IgD-negative memory B cell (primary cell): ENCODE data around the gene SRPK1. TPM values are rescaled to one million over a fixed set of nuclear protein-coding genes. Genes with fewer than 3 reads are reported as not detected.
A peak's percentile ranks its signal among the peaks of the same experiment; 100 is the strongest.

Experiments
- H3K27ac Mint-ChIP-seq, 3 donors: one replicate each; pipeline ENCODE4 v1.8.0; 2020 to 2022; ENCODE audit warnings: mild to moderate bottlenecking in 3 of 3, mixed read lengths in 3 of 3, moderate library complexity in 1 of 3
- H3K27me3 Mint-ChIP-seq: one replicate; pipeline ENCODE4 v1.8.0; 2021; ENCODE audit warnings: mixed read lengths
- H3K36me3 Mint-ChIP-seq: one replicate; pipeline ENCODE4 v1.8.0; 2020; ENCODE audit warnings: mild to moderate bottlenecking, mixed read lengths
- H3K4me1 Mint-ChIP-seq, 3 donors: one replicate each; pipeline ENCODE4 v1.8.0; 2020 to 2022; ENCODE audit warnings: mixed read lengths in 3 of 3, mild to moderate bottlenecking in 1 of 3
- H3K4me3 Mint-ChIP-seq, 4 donors: one replicate each; pipeline ENCODE4 v1.8.0; 2020 to 2022; ENCODE audit warnings: mild to moderate bottlenecking in 4 of 4, mixed read lengths in 4 of 4, moderate library complexity in 3 of 4
- H3K9me3 Mint-ChIP-seq, 3 donors: one replicate each; pipeline ENCODE4 v1.8.0; 2020 to 2021; ENCODE audit warnings: mixed read lengths in 3 of 3, mild to moderate bottlenecking in 1 of 3
- polyA plus RNA-seq: library from polyadenylated mRNA; unstranded; fragments of 300-500 nt; fragmentation: Illumina TruSeq; gene quantifications from one replicate; pipeline ENCODE4 v1.2.3, GENCODE V29; 2021

SRPK1 gene
- 36.0 TPM for polyA plus RNA-seq

GRCh38 chr6:35920793-35921732 lies at the start of gene SRPK1:
TSS of gene SRPK1 (minus strand) at chr6:35921098. CDS start at chr6:35921056, 42 bp downstream.
- peak within 1 kb of the TSS; percentile 90 to 97 (median 96) for H3K4me3 Mint-ChIP-seq
- H3K36me3 Mint-ChIP-seq, result peaks cover 4% of the 10 kb centered on the region
- no peaks in the 10 kb centered on the region for H3K27me3 Mint-ChIP-seq
- peaks cover 18 to 33% (median 23%) of the 10 kb centered on the region in 3 donors for H3K4me1 Mint-ChIP-seq
- H3K27ac Mint-ChIP-seq, result peak within 1 kb of the TSS; percentile 55 to 96 (median 93)
- H3K9me3 Mint-ChIP-seq, result no peaks in the 10 kb centered on the region

- Mint-ChIP-seq H3K4me3 (no peak overlapping the region), H3K27me3 (no peaks in the 10 kb centered on the region), H3K9me3 (no peaks in the 10 kb centered on the region), H3K36me3 (peaks cover 4% of the 10 kb centered on the region), H3K27ac (no peak overlapping the region), H3K4me1 (peaks cover 0 to 3% (median 2%) of the 10 kb centered on the region in 3 donors)
These were observed 49.3 kb upstream of the SRPK1 start for GRCh38 chr6:35970181-35970580.

GRCh38 chr6:35969646-35970045 lies 48.7 kb upstream of the SRPK1 start:
- Mint-ChIP-seq H3K4me3 (no peak overlapping the region), H3K27me3 (no peaks in the 10 kb centered on the region), H3K36me3 (peaks cover 4% of the 10 kb centered on the region), H3K9me3 (no peaks in the 10 kb centered on the region), H3K27ac (no peak overlapping the region), H3K4me1 (peaks cover 0 to 3% (median 2%) of the 10 kb centered on the region in 3 donors)

- H3K36me3 Mint-ChIP-seq, result peaks cover 4% of the 10 kb centered on the region
These were observed 47.9 kb upstream of the SRPK1 start for GRCh38 chr6:35968821-35969220.

GRCh38 chr6:35967076-35967774 lies 46.3 kb upstream of the SRPK1 start:
- Mint-ChIP-seq H3K9me3 (no peaks in the 10 kb centered on the region), H3K4me1 (peaks cover 0 to 2% (median 0%) of the 10 kb centered on the region in 3 donors), H3K27me3 (no peaks in the 10 kb centered on the region), H3K36me3 (peaks cover 2% of the 10 kb centered on the region), H3K27ac (no peak overlapping the region), H3K4me3 (no peak overlapping the region)

More at GRCh38 chr6:35968821-35969220, 47.9 kb upstream of the SRPK1 start:
- H3K4me3 Mint-ChIP-seq, result no peak overlapping the region
- no peaks in the 10 kb centered on the region for H3K27me3 Mint-ChIP-seq
- H3K4me1 Mint-ChIP-seq, result peaks cover 0 to 2% (median 0%) of the 10 kb centered on the region in 3 donors
- no peaks in the 10 kb centered on the region for H3K9me3 Mint-ChIP-seq
- H3K27ac Mint-ChIP-seq, result no peak overlapping the region

GRCh38 chr6:35962779-35963560 lies 42.1 kb upstream of the SRPK1 start:
- no peak overlapping the region for H3K27ac Mint-ChIP-seq
- no peak overlapping the region for H3K4me3 Mint-ChIP-seq
- H3K36me3 Mint-ChIP-seq, result no peaks in the 10 kb centered on the region
- H3K4me1 Mint-ChIP-seq, result peaks cover 0 to 4% (median 0%) of the 10 kb centered on the region in 3 donors
- H3K9me3 Mint-ChIP-seq, result peaks cover 0 to 3% (median 0%) of the 10 kb centered on the region in 3 donors
- peaks cover 4% of the 10 kb centered on the region for H3K27me3 Mint-ChIP-seq

GRCh38 chr6:35960187-35960586 lies 39.3 kb upstream of the SRPK1 start:
- peaks cover 1% of the 10 kb centered on the region for H3K36me3 Mint-ChIP-seq
- H3K27ac Mint-ChIP-seq, result no peak overlapping the region

GRCh38 chr6:35955970-35956369 lies 35.1 kb upstream of the SRPK1 start:
- Mint-ChIP-seq H3K4me3 (no peak overlapping the region), H3K27ac (no peak overlapping the region), H3K27me3 (peaks cover 4% of the 10 kb centered on the region), H3K4me1 (peaks cover 0 to 2% (median 0%) of the 10 kb centered on the region in 3 donors), H3K36me3 (peaks cover 1% of the 10 kb centered on the region), H3K9me3 (peaks cover 0 to 3% (median 0%) of the 10 kb centered on the region in 3 donors)

More at GRCh38 chr6:35960187-35960586, 39.3 kb upstream of the SRPK1 start:
- Mint-ChIP-seq H3K9me3 (peaks cover 0 to 3% (median 0%) of the 10 kb centered on the region in 3 donors), H3K4me1 (peaks cover 0 to 4% (median 0%) of the 10 kb centered on the region in 3 donors), H3K27me3 (peaks cover 4% of the 10 kb centered on the region), H3K4me3 (no peak overlapping the region)

- H3K9me3 Mint-ChIP-seq, result peaks cover 0 to 3% (median 0%) of the 10 kb centered on the region in 3 donors
- H3K4me1 Mint-ChIP-seq, result peaks cover 0 to 2% (median 0%) of the 10 kb centered on the region in 3 donors
- no peak overlapping the region for H3K27ac Mint-ChIP-seq
- peaks cover 1% of the 10 kb centered on the region for H3K36me3 Mint-ChIP-seq
- H3K4me3 Mint-ChIP-seq, result no peak overlapping the region
- peaks cover 5% of the 10 kb centered on the region for H3K27me3 Mint-ChIP-seq
These were observed 34.6 kb upstream of the SRPK1 start for GRCh38 chr6:35955521-35955920.

- H3K9me3 Mint-ChIP-seq, result peaks cover 0 to 3% (median 0%) of the 10 kb centered on the region in 3 donors
- no peak overlapping the region for H3K27ac Mint-ChIP-seq
- no peak overlapping the region for H3K4me3 Mint-ChIP-seq
- H3K27me3 Mint-ChIP-seq, result peaks cover 5% of the 10 kb centered on the region
- H3K36me3 Mint-ChIP-seq, result peaks cover 1% of the 10 kb centered on the region
- peaks cover 0 to 2% (median 0%) of the 10 kb centered on the region in 3 donors for H3K4me1 Mint-ChIP-seq
These were observed 34.2 kb upstream of the SRPK1 start for GRCh38 chr6:35955071-35955470.

GRCh38 chr6:35954333-35954732 lies 33.4 kb upstream of the SRPK1 start:
- H3K4me3 Mint-ChIP-seq, result no peak overlapping the region
- no peaks in the 10 kb centered on the region for H3K4me1 Mint-ChIP-seq
- H3K36me3 Mint-ChIP-seq, result peaks cover 1% of the 10 kb centered on the region
- H3K27ac Mint-ChIP-seq, result no peak overlapping the region
- peaks cover 3% of the 10 kb centered on the region for H3K27me3 Mint-ChIP-seq
- peaks cover 0 to 3% (median 0%) of the 10 kb centered on the region in 3 donors for H3K9me3 Mint-ChIP-seq

GRCh38 chr6:35948725-35949124 lies 27.8 kb upstream of the SRPK1 start:
- Mint-ChIP-seq H3K27me3 (peaks cover 2% of the 10 kb centered on the region), H3K27ac (no peak overlapping the region), H3K4me1 (no peaks in the 10 kb centered on the region), H3K4me3 (no peak overlapping the region), H3K36me3 (no peaks in the 10 kb centered on the region), H3K9me3 (peaks cover 0 to 2% (median 0%) of the 10 kb centered on the region in 3 donors)

GRCh38 chr6:35945650-35946025 lies 24.7 kb upstream of the SRPK1 start:
- H3K9me3 Mint-ChIP-seq, result peaks cover 4 to 15% (median 6%) of the 10 kb centered on the region in 3 donors
- H3K36me3 Mint-ChIP-seq, result peaks cover 4% of the 10 kb centered on the region
- H3K4me1 Mint-ChIP-seq, result no peaks in the 10 kb centered on the region
- no peaks in the 10 kb centered on the region for H3K27me3 Mint-ChIP-seq
- no peak overlapping the region for H3K27ac Mint-ChIP-seq
- no peak overlapping the region for H3K4me3 Mint-ChIP-seq

- no peak overlapping the region for H3K27ac Mint-ChIP-seq
- no peaks in the 10 kb centered on the region for H3K4me1 Mint-ChIP-seq
- no peak overlapping the region for H3K4me3 Mint-ChIP-seq
- H3K36me3 Mint-ChIP-seq, result peaks cover 4% of the 10 kb centered on the region
- H3K9me3 Mint-ChIP-seq, result peaks cover 5 to 19% (median 6%) of the 10 kb centered on the region in 3 donors
- no peaks in the 10 kb centered on the region for H3K27me3 Mint-ChIP-seq
These were observed 22.5 kb upstream of the SRPK1 start for GRCh38 chr6:35943390-35943789.
